ENCODE measurements around the gene P2RX1. TPM values are rescaled to one million over a fixed set of nuclear protein-coding genes. Genes with fewer than 3 reads are reported as not detected.

P2RX1 gene
- total RNA-seq, 1 donor from 2014 or later = 4.2 TPM

DNA sequence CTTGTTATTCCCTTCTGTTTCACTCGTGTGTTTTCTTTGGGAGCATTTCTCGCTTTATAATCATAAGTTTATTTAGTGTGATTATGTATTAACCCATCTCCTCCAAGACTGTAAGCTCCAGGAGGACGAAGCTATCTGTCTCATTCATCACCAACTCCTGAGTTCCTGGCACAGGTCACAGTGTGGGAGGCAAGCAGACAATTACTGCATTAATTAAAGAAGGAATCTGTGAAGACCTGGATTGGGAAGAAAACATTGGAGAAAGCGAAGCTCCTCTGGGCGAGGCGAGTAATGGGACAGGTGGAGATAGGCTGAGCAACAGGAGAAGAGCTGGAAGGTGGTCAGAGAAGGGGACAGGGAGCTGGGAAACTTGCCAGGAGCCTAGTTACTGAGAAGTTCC, 15.6 kb downstream of the P2RX1 start:
- no peaks in the 10 kb centered on the region for H3K9me3 ChIP-seq

DNA sequence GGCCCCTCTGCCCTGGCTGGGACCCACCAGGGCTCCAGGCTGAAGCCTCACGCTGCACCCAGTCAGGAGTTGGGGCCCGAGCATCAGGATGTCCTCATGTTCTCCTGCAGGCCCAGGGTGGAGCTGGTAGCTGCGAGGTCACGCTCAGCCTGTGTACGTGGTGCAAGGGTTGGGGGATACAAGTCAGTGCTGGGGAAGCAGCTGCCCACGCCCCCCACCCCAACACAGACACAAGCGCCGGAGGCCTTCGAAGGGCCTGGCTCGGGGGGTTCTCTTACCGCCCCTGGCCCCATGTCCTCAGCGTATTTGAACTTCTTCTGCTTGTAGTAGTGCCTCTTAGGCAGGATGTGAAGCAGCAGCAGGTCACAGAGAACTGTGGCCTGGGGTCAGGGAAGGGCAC, 18.5 kb downstream of the P2RX1 start:
- intact Hi-C loops (cut with DNase I) = no loop called here
- H3K9me3 ChIP-seq = no peaks in the 10 kb centered on the region
- DNase-seq (ENCODE audit: extremely low spot score in 2 of 2) = no peak

More for the DNA sequence above, 15.6 kb downstream of the P2RX1 start:
- no peaks in the 10 kb centered on the region for H3K36me3 ChIP-seq
- intact Hi-C loops (cut with DNase I) = no loop called here
- no peak overlapping the region for H3K27ac ChIP-seq
- no peaks in the 10 kb centered on the region for H3K27me3 ChIP-seq
- peaks cover 11% of the 10 kb centered on the region for H3K4me1 ChIP-seq
- no peak for DNase-seq (ENCODE audit: extremely low spot score in 2 of 2)
- TF ChIP-seq POLR2AphosphoS5 (IDR thresholded peaks at IDR 0.05; ENCODE audit: insufficient read depth in 1 of 2, low read depth in 1 of 2) = no peak
- TF ChIP-seq, protein P1, sequence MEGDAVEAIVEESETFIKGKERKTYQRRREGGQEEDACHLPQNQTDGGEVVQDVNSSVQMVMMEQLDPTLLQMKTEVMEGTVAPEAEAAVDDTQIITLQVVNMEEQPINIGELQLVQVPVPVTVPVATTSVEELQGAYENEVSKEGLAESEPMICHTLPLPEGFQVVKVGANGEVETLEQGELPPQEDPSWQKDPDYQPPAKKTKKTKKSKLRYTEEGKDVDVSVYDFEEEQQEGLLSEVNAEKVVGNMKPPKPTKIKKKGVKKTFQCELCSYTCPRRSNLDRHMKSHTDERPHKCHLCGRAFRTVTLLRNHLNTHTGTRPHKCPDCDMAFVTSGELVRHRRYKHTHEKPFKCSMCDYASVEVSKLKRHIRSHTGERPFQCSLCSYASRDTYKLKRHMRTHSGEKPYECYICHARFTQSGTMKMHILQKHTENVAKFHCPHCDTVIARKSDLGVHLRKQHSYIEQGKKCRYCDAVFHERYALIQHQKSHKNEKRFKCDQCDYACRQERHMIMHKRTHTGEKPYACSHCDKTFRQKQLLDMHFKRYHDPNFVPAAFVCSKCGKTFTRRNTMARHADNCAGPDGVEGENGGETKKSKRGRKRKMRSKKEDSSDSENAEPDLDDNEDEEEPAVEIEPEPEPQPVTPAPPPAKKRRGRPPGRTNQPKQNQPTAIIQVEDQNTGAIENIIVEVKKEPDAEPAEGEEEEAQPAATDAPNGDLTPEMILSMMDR (IDR thresholded peaks at IDR 0.05) = no peak
- no peak for TF ChIP-seq POLR2A (IDR thresholded peaks at IDR 0.05)
- no peak overlapping the region for H3K4me3 ChIP-seq

DNA sequence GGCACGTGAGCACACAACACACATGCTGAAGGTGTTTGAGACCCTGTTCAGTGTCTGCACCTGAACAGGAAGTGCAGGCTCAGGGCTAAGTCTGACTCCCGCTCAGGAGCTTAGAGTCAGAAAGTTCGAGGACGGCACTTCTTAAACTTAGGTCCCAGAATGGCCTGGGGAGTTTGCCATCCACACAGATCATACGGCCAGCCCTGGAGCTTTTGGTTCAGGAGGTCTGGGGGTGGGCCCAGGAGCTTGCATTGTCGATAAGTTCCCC, 19.4 kb downstream of the P2RX1 start:
- Histone ChIP-seq H3K9me3 (no peaks in the 10 kb centered on the region), H3K4me1 (peaks cover 41% of the 10 kb centered on the region), H3K4me3 (no peak overlapping the region), H3K27ac (no peak overlapping the region), H3K27me3 (no peaks in the 10 kb centered on the region), H3K36me3 (no peaks in the 10 kb centered on the region)
- DNase-seq (ENCODE audit: extremely low spot score in 2 of 2) = no peak
- TF ChIP-seq POLR2A (IDR thresholded peaks at IDR 0.05) (no peak), POLR2AphosphoS5 (IDR thresholded peaks at IDR 0.05; ENCODE audit: insufficient read depth in 1 of 2, low read depth in 1 of 2) (no peak)
- TF ChIP-seq, protein P1 (IDR thresholded peaks at IDR 0.05) = no peak
- intact Hi-C loops (cut with DNase I) = no loop called here

More for the DNA sequence above, 18.5 kb downstream of the P2RX1 start:
- Histone ChIP-seq H3K4me3 (no peak overlapping the region), H3K4me1 (peaks cover 35% of the 10 kb centered on the region), H3K27ac (no peak overlapping the region), H3K27me3 (no peaks in the 10 kb centered on the region), H3K36me3 (no peaks in the 10 kb centered on the region)
- no peak for TF ChIP-seq POLR2A (IDR thresholded peaks at IDR 0.05)
- TF ChIP-seq, protein P1 (IDR thresholded peaks at IDR 0.05) = no peak
- no peak for TF ChIP-seq POLR2AphosphoS5 (IDR thresholded peaks at IDR 0.05; ENCODE audit: insufficient read depth in 1 of 2, low read depth in 1 of 2)

DNA sequence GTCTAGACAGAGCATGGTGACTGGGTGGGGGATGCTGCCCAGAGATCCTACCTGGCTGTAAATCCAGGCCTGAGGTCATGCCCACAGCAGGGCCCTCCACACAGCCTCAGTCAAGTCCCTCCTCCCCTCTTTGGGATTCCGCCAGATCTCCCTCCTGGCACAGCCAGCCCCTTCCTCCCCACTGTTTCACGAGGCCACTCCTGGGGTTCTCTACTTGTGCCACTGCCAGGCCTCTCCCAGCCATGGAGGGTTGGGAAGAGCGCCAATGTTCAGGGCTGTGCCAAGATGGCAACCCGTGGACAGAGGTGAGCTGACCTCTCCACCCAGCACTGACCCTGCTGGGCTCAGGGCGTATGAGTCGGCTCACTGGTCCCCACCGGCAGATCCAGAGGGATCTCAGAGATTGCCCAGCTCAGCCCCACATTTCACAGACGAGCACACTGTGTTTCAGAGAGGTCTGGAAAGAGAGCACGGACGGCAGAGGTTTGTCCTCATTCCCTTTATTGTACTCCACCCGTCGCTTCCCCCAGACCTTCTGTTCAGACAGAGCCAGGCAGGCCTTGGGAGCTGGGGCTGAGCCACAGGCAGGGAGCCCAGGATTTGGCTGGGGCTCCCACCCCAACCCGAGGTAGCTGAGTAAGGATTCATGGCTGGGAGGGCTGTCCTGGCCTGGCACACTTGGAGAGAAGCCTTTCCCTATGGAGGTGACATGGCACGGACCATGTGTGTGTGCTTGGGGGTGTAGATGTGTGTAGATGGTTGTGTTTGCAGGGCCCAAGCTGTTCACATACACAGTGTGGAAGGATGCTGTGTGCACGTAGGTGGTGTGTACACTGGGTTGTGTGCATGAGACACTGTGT, 19.9 kb downstream of the P2RX1 start:
- H3K27ac ChIP-seq = peak overlapping the region; percentile 62
- TF ChIP-seq, protein P1 (IDR thresholded peaks at IDR 0.05) = no peak
- TF ChIP-seq POLR2AphosphoS5 (IDR thresholded peaks at IDR 0.05; ENCODE audit: insufficient read depth in 1 of 2, low read depth in 1 of 2) (no peak), POLR2A (IDR thresholded peaks at IDR 0.05) (no peak)
- no peak overlapping the region for H3K4me3 ChIP-seq
- no peaks in the 10 kb centered on the region for H3K36me3 ChIP-seq
- DNase-seq (ENCODE audit: extremely low spot score in 2 of 2) = no peak
- intact Hi-C loops (cut with DNase I) = no loop called here
- peaks cover 47% of the 10 kb centered on the region for H3K4me1 ChIP-seq
- H3K27me3 ChIP-seq = no peaks in the 10 kb centered on the region
- H3K9me3 ChIP-seq = no peaks in the 10 kb centered on the region

DNA sequence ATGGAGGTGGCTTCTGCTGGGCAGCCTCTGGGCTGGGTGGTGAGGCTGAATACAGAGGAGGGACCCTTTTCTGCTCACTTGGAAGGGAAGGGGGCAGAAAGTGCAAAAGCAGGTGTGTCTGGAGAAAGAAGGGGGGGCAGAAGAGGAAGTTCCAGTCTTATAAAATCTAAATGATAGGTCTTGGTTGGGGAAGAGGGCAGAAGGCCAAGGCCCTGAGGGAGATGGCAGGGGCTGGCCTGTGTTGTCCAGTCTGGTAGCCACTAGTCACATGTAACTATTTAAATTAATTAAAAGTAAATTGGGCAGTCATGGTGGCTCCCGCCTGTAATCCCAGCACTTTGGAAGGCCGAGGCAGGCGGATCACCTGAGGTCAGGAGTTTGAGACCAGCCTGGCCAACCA, 20.9 kb downstream of the P2RX1 start:
- H3K4me1 ChIP-seq = peaks cover 57% of the 10 kb centered on the region
- peak overlapping the region; percentile 10 for H3K27ac ChIP-seq
- TF ChIP-seq POLR2AphosphoS5 (IDR thresholded peaks at IDR 0.05; ENCODE audit: insufficient read depth in 1 of 2, low read depth in 1 of 2) (no peak), POLR2A (IDR thresholded peaks at IDR 0.05) (no peak)
- TF ChIP-seq, protein P1 (IDR thresholded peaks at IDR 0.05) = no peak
- H3K9me3 ChIP-seq = no peaks in the 10 kb centered on the region
- intact Hi-C loops (cut with DNase I) = no loop called here
- H3K27me3 ChIP-seq = no peaks in the 10 kb centered on the region
- no peak overlapping the region for H3K4me3 ChIP-seq
- no peaks in the 10 kb centered on the region for H3K36me3 ChIP-seq
- DNase-seq (ENCODE audit: extremely low spot score in 2 of 2) = no peak

Measured in vagina (tissue), 2 donors.